ENCODE measurements around the gene DNAJB4.

Gene DNAJB4

GRCh38 chr1:78004719-78005447 lies at the start of gene DNAJB4:
DNAJB4 (plus strand) TSS chr1:78004939; CDS start chr1:78005111, 172 bp downstream.
- H3K27ac ChIP-seq: peak within 1 kb of the TSS; percentile 81
- TF ChIP-seq CTCF (IDR thresholded peaks at IDR 0.05): no peak

GRCh38 chr1:77955709-77956108 lies 49.0 kb upstream of the DNAJB4 start:
- no peak for TF ChIP-seq CTCF (IDR thresholded peaks at IDR 0.05)
- TF ChIP-seq ZFX (IDR thresholded peaks at IDR 0.05; ENCODE audit: borderline replicate concordance): no peak

GRCh38 chr1:77956464-77956863 lies 48.3 kb upstream of the DNAJB4 start:
- no peak for TF ChIP-seq ZFX (IDR thresholded peaks at IDR 0.05; ENCODE audit: borderline replicate concordance)
- TF ChIP-seq CTCF (IDR thresholded peaks at IDR 0.05): no peak

More at GRCh38 chr1:77955709-77956108, 49.0 kb upstream of the DNAJB4 start:
- no peak overlapping the region for H3K27ac ChIP-seq

GRCh38 chr1:77958391-77958790 lies 46.3 kb upstream of the DNAJB4 start:
- H3K27ac ChIP-seq: no peak overlapping the region
- TF ChIP-seq ZFX (IDR thresholded peaks at IDR 0.05; ENCODE audit: borderline replicate concordance) (no peak), CTCF (IDR thresholded peaks at IDR 0.05) (no peak)

More at GRCh38 chr1:77956464-77956863, 48.3 kb upstream of the DNAJB4 start:
- no peak overlapping the region for H3K27ac ChIP-seq

GRCh38 chr1:77958850-77959249 lies 45.9 kb upstream of the DNAJB4 start:
- no peak overlapping the region for H3K27ac ChIP-seq
- TF ChIP-seq CTCF (IDR thresholded peaks at IDR 0.05): no peak

GRCh38 chr1:77961392-77961791 lies 43.3 kb upstream of the DNAJB4 start:
- TF ChIP-seq CTCF (IDR thresholded peaks at IDR 0.05) (no peak), ZFX (IDR thresholded peaks at IDR 0.05; ENCODE audit: borderline replicate concordance) (no peak)
- H3K27ac ChIP-seq: no peak overlapping the region

- H3K27ac ChIP-seq: no peak overlapping the region
- TF ChIP-seq ZFX (IDR thresholded peaks at IDR 0.05; ENCODE audit: borderline replicate concordance) (no peak), CTCF (IDR thresholded peaks at IDR 0.05) (no peak)
Observed at GRCh38 chr1:77966291-77966690, 38.4 kb upstream of the DNAJB4 start.
